Sigmoid colon (tissue), 4 donors: Measurements from ENCODE around the gene EXOC6B.

Experiments used
- EP300 ChIP-seq, 4 donors: sonication (generic); formaldehyde crosslinking; IDR thresholded peaks; one replicate each; pipeline ENCODE4 v1.6.1; 2017; ENCODE audit warnings: antibody characterized with exemption in 4 of 4
- POLR2A ChIP-seq, 2 donors: fragments of 450-650 bp; IDR thresholded peaks; one replicate each; pipeline ENCODE4 v1.6.1; 2016; ENCODE audit warnings: antibody characterized with exemption in 2 of 2, mild to moderate bottlenecking in 2 of 2, moderate library complexity in 2 of 2
- POLR2AphosphoS5 ChIP-seq, 4 donors: sonication (generic); formaldehyde crosslinking; IDR thresholded peaks; one replicate each; pipeline ENCODE4 v1.6.1; 2017; ENCODE audit warnings: antibody characterized with exemption in 4 of 4
- TF ChIP-seq, protein P1 (sequence below), 4 experiments: fragments of 450-650 bp in 3 of 4; fragments of 200-600 bp in 1 of 4; IDR thresholded peaks; one replicate each; pipeline ENCODE4 v1.5.1; 2016 to 2019; ENCODE audit warnings: antibody characterized with exemption in 4 of 4, mild to moderate bottlenecking in 3 of 4, moderate library complexity in 2 of 4

DNA sequence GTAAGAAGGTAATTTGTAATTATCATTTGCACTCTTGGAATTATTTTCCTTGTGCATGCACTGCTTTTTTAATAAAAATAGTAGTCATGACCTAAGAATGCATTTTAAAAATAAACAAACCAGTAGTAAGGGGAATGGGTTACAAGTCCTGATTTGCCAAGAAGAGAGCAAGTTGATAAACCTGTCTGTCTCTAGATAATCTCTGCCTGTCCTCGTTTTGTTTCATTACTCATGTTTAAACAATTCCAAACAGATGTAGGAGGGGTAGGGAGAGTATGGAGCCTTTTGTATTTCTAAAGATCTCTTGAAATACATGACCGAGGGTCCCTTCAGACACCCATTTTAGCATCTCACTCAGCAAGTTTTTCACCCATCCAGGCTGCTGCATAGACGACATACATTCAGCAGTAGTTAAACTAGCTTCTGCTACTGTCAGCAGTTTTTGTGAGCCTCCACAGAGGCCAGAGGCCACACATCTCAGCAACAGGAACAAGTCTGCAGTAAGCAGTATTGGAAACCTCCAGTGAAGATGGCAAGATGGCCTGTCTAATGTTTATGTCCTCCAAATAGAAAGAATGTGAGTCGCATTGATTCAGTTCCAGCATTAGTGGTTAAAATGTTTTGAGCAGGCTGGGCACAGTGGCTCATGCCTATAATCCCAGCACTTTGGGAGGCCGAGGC is 2.3 kb upstream of the EXOC6B start:
- TF ChIP-seq, protein P1, sequence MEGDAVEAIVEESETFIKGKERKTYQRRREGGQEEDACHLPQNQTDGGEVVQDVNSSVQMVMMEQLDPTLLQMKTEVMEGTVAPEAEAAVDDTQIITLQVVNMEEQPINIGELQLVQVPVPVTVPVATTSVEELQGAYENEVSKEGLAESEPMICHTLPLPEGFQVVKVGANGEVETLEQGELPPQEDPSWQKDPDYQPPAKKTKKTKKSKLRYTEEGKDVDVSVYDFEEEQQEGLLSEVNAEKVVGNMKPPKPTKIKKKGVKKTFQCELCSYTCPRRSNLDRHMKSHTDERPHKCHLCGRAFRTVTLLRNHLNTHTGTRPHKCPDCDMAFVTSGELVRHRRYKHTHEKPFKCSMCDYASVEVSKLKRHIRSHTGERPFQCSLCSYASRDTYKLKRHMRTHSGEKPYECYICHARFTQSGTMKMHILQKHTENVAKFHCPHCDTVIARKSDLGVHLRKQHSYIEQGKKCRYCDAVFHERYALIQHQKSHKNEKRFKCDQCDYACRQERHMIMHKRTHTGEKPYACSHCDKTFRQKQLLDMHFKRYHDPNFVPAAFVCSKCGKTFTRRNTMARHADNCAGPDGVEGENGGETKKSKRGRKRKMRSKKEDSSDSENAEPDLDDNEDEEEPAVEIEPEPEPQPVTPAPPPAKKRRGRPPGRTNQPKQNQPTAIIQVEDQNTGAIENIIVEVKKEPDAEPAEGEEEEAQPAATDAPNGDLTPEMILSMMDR (IDR thresholded peaks at IDR 0.05) = no peak
- TF ChIP-seq POLR2AphosphoS5 (IDR thresholded peaks at IDR 0.05) = no peak
- TF ChIP-seq POLR2A (IDR thresholded peaks at IDR 0.05) = no peak
- TF ChIP-seq EP300 (IDR thresholded peaks at IDR 0.05) = no peak
